Stimulated activated CD4-positive, alpha-beta T cell treated with anti-CD3 and anti-CD28 coated beads, Interleukin-4, amount 100 ng/mL, for 4 hours (primary cell): ENCODE data around the gene PRKCQ.

ENCODE experiments used
- DNase-seq, 2 experiments: peaks; one replicate each; pipeline ENCODE4 v3.0.0-alpha.2; 2020

PRKCQ gene

GRCh38 chr10:6518791-6519429 lies 61.2 kb downstream of the PRKCQ start:
- DNase-seq, result no peak

DNA sequence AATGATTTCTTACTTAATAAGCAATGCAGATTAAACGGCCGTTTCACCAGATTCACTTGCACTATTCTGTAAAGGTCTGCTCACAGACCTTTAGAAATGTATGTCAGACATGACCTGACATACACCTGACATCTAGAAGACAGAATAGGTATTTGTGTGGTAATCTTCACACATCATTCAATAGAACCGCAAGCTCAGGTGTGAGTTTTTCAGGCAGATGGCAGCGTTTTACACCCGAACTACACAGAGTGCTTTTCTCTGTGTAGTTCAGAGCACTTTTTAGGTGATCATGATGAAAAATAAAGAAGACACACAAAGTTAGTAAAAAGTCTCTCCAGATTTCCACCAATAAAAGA lies 63.2 kb downstream of the PRKCQ start:
- DNase-seq, result no peak

GRCh38 chr10:6516281-6516928 lies 63.7 kb downstream of the PRKCQ start:
- no peak for DNase-seq

- DNase-seq, result no peak
These were observed 65.0 kb downstream of the PRKCQ start for GRCh38 chr10:6514844-6515780.

GRCh38 chr10:6514180-6514579 lies 65.9 kb downstream of the PRKCQ start:
- DNase-seq, result no peak

DNA sequence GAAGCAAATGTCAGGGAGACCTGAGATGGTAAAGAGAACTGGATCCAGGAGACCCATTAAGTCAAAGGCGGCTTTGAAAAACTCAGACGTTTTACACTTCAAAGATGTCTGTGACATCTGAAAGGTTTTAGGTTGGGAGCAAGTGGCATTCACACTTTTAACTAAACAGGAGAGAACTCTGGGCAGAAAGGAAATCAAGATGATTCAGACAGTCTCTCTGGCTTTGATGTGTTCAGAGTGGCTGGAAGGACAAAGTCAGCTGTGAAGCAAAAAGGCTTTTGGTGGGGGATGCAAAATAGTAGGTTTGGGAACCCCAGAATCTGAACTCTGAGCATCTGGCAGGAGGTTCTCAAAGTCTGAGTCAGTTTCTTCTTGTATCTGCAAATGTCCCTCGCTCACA lies 66.6 kb downstream of the PRKCQ start:
- DNase-seq, result peak in 1 of 2 experiments; percentile 52

GRCh38 chr10:6512182-6512581 lies 67.9 kb downstream of the PRKCQ start:
- no peak for DNase-seq

DNA sequence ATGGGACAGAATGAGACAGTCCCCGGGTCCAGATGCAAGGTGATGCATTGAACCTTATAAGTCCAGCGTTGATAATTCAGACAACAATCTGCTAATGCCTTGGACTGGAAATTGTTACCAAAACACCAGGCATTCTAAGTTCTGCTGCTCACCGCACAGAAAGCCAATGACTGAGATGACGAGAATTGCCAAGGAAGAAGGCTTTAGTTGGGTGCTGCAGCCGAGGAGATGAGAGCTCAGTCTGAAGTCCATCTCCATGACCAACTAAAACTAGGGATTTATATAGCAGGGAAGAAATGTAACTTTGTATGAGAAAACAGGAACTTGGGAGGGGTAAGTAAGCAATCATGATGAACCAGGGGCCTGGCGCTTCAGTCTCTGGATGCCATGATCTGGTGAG lies 68.7 kb downstream of the PRKCQ start:
- DNase-seq, result no peak

DNA sequence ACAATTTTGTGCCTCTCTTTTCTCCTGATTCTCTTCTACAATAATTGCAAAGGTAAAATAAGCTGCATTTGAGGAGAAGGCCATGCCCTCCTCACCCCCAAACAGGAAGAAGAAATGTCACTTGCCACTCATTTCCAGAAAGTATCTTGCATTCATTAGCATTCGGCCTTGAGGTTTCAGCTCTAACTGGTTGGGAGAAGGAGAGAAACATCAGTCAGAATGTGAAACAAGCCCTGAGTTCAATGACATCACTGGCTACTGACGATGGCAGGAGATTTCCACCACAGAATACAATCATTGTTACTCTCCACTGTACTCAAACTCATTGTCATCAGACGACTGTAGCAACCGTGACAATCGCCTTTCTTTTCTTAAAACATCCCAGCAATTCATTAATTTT lies 72.8 kb downstream of the PRKCQ start:
- DNase-seq, result no peak

DNA sequence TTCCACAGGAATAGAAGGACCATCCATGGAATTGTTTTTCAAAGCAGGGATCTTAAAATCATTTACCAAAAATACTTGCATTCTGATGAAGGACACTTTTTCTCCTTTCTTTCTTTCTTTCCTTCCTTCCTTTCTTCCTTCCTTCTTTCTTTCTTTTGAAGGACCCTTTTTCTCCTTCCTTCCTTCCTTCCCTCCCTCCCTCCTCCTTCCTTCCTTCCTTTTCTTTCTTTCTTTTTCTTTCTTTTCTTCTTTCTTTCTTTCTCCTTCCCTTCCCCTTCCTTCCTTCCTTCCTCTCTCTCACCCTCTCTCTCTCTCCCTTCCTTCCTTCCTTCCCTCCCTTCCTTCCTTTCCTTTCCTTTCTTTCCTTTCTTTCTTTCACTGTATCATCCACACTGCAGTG lies 74.8 kb downstream of the PRKCQ start:
- no peak for DNase-seq

DNA sequence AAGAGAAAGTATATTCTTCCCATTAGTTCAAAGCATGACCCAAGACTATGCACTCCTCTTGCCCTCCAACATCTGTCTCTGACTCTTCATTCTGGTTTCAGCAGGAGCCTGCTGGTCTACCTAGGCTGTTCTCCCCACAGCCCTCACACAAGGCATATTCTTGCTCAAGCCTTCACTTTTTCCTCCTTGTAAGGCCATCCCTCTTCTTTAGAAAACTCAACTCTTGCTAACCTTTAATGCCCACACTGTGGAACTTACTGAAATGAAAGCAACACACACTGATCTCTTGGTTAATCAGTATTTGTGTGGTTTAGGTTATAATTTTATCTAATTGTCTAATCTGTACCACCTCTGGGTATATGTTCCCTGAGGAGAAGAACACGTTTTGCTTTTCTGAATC lies 75.8 kb downstream of the PRKCQ start:
- no peak for DNase-seq

DNA sequence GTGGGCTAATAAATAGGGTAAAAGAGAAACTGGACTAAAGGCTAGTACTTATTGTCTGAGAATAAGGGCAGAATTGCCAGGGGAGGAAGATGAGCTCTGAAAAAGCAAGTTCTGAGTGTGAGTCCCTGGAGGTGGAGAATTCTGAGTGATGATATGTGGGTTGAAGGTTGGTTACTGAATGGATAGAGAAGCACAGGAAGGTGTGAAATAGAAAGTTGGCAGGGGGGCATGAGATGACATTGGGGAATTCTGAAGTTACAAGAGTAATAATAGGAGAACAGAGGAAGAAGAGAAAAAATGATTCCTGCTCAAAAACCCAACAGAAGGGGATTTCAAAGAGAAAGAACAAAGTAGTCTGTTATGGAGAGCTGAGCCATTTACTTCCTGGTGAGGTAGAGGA lies 76.9 kb downstream of the PRKCQ start:
- DNase-seq, result no peak

DNA sequence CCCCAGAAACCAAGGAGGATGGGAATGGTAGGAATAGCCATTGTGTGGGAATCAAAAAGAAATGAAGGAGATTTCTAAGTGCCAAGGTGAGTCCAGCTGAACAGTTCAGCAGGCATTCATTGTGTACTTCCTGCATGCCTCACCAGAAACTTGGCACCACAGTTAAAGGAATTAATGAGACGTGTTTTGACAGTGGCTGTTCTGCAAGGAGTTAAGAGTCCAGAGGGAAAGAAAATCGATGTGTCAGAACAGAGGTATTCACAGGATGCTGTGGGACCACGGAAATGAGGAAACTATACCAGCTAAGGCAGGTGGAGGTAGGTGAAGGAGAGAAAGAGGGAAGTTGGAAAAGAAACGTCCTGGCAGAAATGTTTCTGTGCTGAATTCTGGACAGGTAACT lies 78.1 kb downstream of the PRKCQ start:
- no peak for DNase-seq

DNA sequence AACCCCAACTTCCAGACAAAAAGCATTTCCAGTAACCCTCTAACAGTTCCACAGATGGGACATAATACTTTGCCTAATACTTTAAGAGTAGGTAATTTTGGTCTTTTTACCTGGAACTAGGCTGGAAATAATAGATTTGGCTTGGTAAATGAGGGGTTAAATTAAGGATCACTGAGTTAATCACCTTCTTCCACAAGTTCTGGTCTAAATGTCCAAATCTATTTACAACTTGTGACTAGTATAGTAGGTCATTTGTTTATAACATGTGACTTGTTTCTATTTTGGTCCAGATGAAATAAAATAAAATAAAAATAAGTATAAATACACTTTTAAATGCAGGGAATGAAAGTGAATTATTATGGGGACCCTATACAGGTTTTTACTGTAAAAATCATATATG lies 80.1 kb downstream of the PRKCQ start:
- no peak for DNase-seq

DNA sequence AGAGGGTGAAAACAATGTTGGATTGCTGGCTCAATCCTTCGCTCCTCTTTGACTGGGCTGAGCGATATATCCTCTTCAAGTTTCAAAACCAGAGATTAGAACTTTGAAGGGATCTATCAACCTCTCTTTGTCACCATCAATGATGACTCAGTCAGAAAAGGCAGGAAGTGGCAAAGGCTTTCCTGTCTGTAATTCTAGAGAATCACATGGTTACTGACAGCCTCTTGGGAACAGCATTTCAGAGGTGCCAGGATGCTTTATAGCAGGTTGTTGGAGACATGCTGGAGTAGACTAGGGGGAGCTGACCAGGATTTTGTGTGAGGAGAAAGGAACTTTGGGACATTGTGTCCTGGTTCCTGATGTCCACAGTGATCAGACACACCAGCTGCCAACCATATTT lies 81.3 kb downstream of the PRKCQ start:
- DNase-seq, result peak in 1 of 2 experiments; percentile 57

DNA sequence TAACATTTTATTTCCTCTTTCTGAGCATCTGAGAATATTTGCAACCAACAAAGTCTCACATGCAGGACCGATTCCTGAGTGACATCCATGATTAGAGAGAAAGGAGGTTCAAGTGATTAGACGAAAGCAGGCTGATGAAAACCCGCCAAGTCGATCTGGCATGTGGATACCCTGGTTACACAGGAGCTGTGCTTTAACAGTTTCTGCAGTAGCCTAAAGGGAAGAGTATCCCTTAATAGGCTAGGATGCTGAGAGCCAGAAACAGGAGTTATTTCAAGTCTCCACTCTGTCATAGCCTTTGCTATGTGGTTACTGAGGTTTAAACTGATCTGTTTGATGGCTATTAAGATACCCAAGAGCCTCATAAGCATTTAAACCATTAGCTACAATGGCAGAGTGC lies 82.5 kb downstream of the PRKCQ start:
- no peak for DNase-seq

DNA sequence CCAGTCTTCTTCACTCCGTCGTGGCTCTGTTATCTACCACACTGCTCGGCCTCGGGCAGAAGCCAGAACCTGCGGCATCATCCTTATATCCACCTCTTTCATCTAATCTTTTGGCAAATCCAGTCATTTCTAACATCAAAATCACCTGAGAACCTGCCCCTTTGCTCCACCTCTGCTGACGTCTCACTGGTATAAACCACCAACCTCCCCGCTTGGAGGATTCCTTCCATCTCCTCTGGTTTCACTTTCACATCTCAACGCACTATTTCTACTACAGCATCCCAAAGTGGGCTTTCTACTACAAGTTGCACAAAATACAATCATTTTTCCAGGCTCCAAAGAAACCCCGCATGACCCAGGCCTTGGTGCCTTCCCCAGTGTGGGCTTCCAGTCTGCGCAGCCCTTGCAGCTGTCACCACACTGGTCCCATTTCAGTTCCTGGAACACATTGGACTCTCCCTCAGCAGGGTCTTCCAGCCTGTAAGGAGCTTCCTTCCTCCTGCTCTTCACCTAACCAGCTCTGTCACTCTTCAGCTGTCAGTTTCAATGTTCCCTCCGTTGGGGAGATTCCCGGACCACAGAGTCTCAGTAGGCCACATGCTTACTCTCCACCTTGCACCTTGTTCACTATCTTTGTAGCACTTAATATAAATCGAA lies 85.0 kb downstream of the PRKCQ start:
- DNase-seq, result peak in 1 of 2 experiments; percentile 70

DNA sequence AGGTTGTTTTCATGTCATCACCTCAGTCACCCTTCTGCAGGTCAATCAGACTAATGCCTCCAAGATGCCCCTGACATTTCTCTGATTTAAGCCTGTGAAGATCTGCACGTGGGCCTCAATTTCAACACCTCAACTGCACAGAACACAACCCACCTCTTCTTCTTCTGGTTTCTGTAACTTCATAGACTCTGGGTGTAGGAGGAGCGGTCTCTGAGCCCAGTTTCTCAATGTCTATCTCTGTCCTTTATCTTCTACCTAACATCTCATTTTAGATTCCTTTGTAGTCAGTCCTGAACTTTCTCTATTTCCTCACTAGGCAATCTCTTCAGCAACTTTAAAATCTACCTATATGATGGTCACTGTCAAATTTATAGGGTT lies 85.6 kb downstream of the PRKCQ start:
- no peak for DNase-seq

- no peak for DNase-seq
These were observed 86.3 kb downstream of the PRKCQ start for GRCh38 chr10:6493521-6494441.

- no peak for DNase-seq
These were observed 87.2 kb downstream of the PRKCQ start for GRCh38 chr10:6492896-6493295.

DNA sequence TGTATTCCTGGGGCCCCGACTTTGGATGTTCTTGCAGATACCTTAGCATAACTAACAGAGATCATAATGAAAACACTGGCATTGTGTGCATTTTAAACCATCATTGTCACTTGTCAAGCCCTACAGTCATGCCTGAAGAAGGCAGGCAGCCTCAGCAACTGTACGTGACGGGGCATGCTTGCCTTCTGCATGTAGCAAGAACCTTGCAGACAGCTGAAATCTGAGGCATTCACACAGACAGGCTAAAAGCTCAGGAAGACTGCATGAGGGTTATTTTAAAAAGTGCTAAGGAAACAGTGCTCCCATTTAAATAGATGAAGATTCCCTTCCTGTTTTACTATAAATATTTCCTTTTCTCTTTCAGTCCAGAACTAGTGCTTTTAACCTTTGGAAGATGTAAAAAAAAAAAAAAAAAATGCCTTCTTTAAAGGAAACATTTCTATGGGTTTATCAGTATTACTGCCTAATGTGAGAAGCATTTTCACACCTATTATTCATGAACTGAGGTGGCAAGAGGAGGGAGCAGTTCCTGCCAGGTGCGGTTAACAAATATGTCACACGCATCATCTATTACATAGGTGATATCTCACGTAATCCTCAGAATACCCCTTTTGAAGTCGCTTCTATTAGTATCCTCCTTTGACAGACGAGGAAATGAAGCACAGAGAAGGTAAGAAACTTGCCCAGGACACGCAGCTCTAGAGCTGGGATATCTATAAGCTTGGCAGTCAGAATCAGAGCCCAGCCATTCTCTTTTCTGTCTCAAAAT lies 88.1 kb downstream of the PRKCQ start:
- peak in 1 of 2 experiments; percentile 17 for DNase-seq

- no peak for DNase-seq
These were observed 89.5 kb downstream of the PRKCQ start for GRCh38 chr10:6490614-6491013.
